SJSA1 (cell line): ENCODE results near the gene GUCA2A. TPM values are rescaled to one million over a fixed set of nuclear protein-coding genes. Genes with fewer than 3 reads are reported as not detected.

ENCODE experiments used
- DNase-seq, 2 experiments: peaks; one replicate each; pipeline ENCODE4 v3.0.0-alpha.2; 2015 to 2020; ENCODE audit warnings: low spot score in 2 of 2, low read depth in 1 of 2
- H3K27ac ChIP-seq: fragments of 250-450 bp; sonication (Bioruptor Pico); 2 replicates; pipeline ENCODE4 v1.5.1; 2020; ENCODE audit warnings: mild to moderate bottlenecking, moderate library complexity
- H3K27me3 ChIP-seq: fragments of 250-450 bp; sonication (Bioruptor Pico); replicated peaks from 2 replicates; pipeline ENCODE4 v1.5.1; 2020; ENCODE audit warnings: mild to moderate bottlenecking, moderate library complexity
- H3K36me3 ChIP-seq: fragments of 250-450 bp; sonication (Bioruptor Pico); 2 replicates; pipeline ENCODE4 v1.5.1; 2020; ENCODE audit warnings: mild to moderate bottlenecking
- H3K4me1 ChIP-seq: fragments of 250-450 bp; sonication (Bioruptor Pico); replicated peaks from 2 replicates; pipeline ENCODE4 v1.6.1; 2021; ENCODE audit warnings: mild to moderate bottlenecking
- H3K4me3 ChIP-seq: fragments of 250-450 bp; sonication (Bioruptor Pico); 2 replicates; pipeline ENCODE4 v1.5.1; 2020; ENCODE audit warnings: mild to moderate bottlenecking
- H3K9me3 ChIP-seq: fragments of 250-450 bp; sonication (Bioruptor Pico); replicated peaks from 2 replicates; pipeline ENCODE4 v1.5.1; 2020; ENCODE audit warnings: mild to moderate bottlenecking
- total RNA-seq: library from RNA; depleted of rRNA; stranded (reverse); fragments of >200 nt; shearing (Covaris generic); gene quantifications from 2 replicates; pipeline ENCODE4 v1.2.3, GENCODE V29; 2014

GUCA2A gene
- total RNA-seq, 1 experiment from 2014 or later, result not detected

GRCh38 chr1:42142894-42143675, 21.5 kb downstream of the GUCA2A start:
- no peak overlapping the region for H3K27ac ChIP-seq
- no peaks in the 10 kb centered on the region for H3K4me1 ChIP-seq
- H3K9me3 ChIP-seq, result no peaks in the 10 kb centered on the region
- no peak for DNase-seq
- peaks cover 44% of the 10 kb centered on the region for H3K27me3 ChIP-seq
- H3K36me3 ChIP-seq, result no peaks in the 10 kb centered on the region
- H3K4me3 ChIP-seq, result no peak overlapping the region

GRCh38 chr1:42141978-42142377, 22.6 kb downstream of the GUCA2A start:
- Histone ChIP-seq H3K27me3 (peaks cover 34% of the 10 kb centered on the region), H3K27ac (no peak overlapping the region), H3K4me3 (no peak overlapping the region), H3K9me3 (no peaks in the 10 kb centered on the region), H3K4me1 (no peaks in the 10 kb centered on the region), H3K36me3 (no peaks in the 10 kb centered on the region)
- no peak for DNase-seq

GRCh38 chr1:42140191-42140590, 24.4 kb downstream of the GUCA2A start:
- no peaks in the 10 kb centered on the region for H3K9me3 ChIP-seq
- H3K27me3 ChIP-seq, result peaks cover 18% of the 10 kb centered on the region
- no peaks in the 10 kb centered on the region for H3K36me3 ChIP-seq
- H3K4me3 ChIP-seq, result no peak overlapping the region
- no peaks in the 10 kb centered on the region for H3K4me1 ChIP-seq
- no peak overlapping the region for H3K27ac ChIP-seq
- no peak for DNase-seq

- H3K27ac ChIP-seq, result no peak overlapping the region
- DNase-seq, result no peak
- no peaks in the 10 kb centered on the region for H3K36me3 ChIP-seq
- H3K4me1 ChIP-seq, result no peaks in the 10 kb centered on the region
- no peaks in the 10 kb centered on the region for H3K9me3 ChIP-seq
- peaks cover 13% of the 10 kb centered on the region for H3K27me3 ChIP-seq
- H3K4me3 ChIP-seq, result no peak overlapping the region
Measured at GRCh38 chr1:42139444-42139843, 25.1 kb downstream of the GUCA2A start.

DNA sequence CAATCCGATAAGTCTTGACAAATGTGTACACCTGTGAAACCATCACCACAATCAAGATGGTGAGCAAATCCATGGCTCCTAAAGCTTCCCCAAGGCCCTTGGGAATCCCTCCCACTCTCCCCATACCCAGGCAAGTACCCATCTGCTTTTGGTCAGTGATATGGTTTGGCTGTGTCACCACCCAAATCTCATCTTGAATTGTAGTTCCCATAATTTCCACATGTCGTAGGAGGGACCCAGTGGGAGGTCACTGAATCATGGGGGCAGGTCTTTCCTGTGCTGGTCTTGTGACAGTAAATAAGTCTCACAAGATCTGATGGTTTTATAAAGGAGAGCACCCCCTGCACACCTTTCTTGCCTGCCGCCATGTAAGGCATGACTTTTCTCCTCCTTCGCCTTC, 26.0 kb downstream of the GUCA2A start:
- no peak overlapping the region for H3K4me3 ChIP-seq

DNA sequence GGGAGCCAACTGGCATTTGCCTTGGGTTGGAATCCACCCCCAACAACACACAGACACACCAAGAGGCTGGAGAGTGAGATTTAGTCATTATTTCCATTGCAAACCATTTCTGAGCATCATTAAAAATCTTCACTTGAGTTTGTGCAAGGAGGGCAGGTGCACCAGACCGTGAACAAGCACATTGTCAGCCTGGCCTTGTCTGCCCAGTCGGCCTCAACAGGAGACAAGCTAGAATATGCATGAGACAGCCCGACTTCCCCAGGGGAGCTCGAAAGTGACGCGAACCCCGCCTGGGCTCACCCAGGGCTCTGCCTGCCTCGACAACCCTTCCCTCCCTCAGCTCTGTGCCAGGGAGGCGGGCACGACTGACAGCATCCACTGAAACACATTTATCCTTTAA, 26.8 kb downstream of the GUCA2A start:
- DNase-seq, result no peak

More for the DNA sequence above, 26.0 kb downstream of the GUCA2A start:
- H3K4me1 ChIP-seq, result no peaks in the 10 kb centered on the region
- no peak for DNase-seq
- H3K36me3 ChIP-seq, result no peaks in the 10 kb centered on the region
- peaks cover 13% of the 10 kb centered on the region for H3K27me3 ChIP-seq
- no peak overlapping the region for H3K27ac ChIP-seq
- no peaks in the 10 kb centered on the region for H3K9me3 ChIP-seq

GRCh38 chr1:42136466-42136865, 28.1 kb downstream of the GUCA2A start:
- no peak for DNase-seq
- Histone ChIP-seq H3K4me1 (no peaks in the 10 kb centered on the region), H3K4me3 (no peak overlapping the region), H3K36me3 (no peaks in the 10 kb centered on the region), H3K9me3 (no peaks in the 10 kb centered on the region), H3K27ac (no peak overlapping the region), H3K27me3 (no peaks in the 10 kb centered on the region; the same call in none of the 2 replicates)

More for the DNA sequence above, 26.8 kb downstream of the GUCA2A start:
- H3K9me3 ChIP-seq, result no peaks in the 10 kb centered on the region
- H3K27ac ChIP-seq, result no peak overlapping the region
- peaks cover 6% of the 10 kb centered on the region for H3K27me3 ChIP-seq
- no peaks in the 10 kb centered on the region for H3K4me1 ChIP-seq
- no peak overlapping the region for H3K4me3 ChIP-seq
- H3K36me3 ChIP-seq, result no peaks in the 10 kb centered on the region

GRCh38 chr1:42135426-42135825, 29.1 kb downstream of the GUCA2A start:
- Histone ChIP-seq H3K36me3 (no peaks in the 10 kb centered on the region), H3K9me3 (no peaks in the 10 kb centered on the region), H3K4me3 (no peak overlapping the region), H3K27ac (no peak overlapping the region), H3K4me1 (no peaks in the 10 kb centered on the region), H3K27me3 (peaks cover under 1% of the 10 kb centered on the region)
- DNase-seq, result no peak

GRCh38 chr1:42133809-42134526, 30.6 kb downstream of the GUCA2A start:
- no peaks in the 10 kb centered on the region for H3K9me3 ChIP-seq
- DNase-seq, result no peak
- H3K4me3 ChIP-seq, result no peak overlapping the region
- no peaks in the 10 kb centered on the region for H3K4me1 ChIP-seq
- H3K36me3 ChIP-seq, result no peaks in the 10 kb centered on the region
- peaks cover 9% of the 10 kb centered on the region for H3K27me3 ChIP-seq
- no peak overlapping the region for H3K27ac ChIP-seq

DNA sequence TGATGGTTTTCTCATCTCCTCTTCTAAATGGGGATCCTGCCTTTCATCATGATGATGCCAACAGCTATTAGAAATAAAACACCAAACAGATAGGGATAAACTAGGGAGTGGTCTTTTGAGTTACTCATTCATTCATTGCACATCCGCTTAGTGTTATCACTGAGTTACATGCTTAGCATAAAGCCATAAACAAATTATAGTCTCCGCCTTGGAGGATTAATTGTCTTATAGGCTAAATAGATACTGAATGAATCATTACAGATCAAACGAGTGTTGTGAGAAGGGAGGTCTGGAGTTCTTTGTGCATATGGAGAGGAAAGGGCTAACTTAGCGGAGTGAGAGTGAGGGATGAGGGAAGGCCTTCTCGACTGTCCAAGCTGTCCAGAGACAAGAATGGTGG, 31.2 kb downstream of the GUCA2A start:
- no peaks in the 10 kb centered on the region for H3K9me3 ChIP-seq
- no peaks in the 10 kb centered on the region for H3K4me1 ChIP-seq
- DNase-seq, result no peak
- H3K4me3 ChIP-seq, result no peak overlapping the region
- H3K36me3 ChIP-seq, result no peaks in the 10 kb centered on the region
- no peak overlapping the region for H3K27ac ChIP-seq
- H3K27me3 ChIP-seq, result peaks cover 9% of the 10 kb centered on the region

GRCh38 chr1:42130061-42130660, 34.4 kb downstream of the GUCA2A start:
- Histone ChIP-seq H3K9me3 (no peaks in the 10 kb centered on the region), H3K27ac (no peak overlapping the region), H3K4me1 (no peaks in the 10 kb centered on the region), H3K27me3 (peaks cover 16% of the 10 kb centered on the region), H3K4me3 (no peak overlapping the region), H3K36me3 (no peaks in the 10 kb centered on the region)
- no peak for DNase-seq

DNA sequence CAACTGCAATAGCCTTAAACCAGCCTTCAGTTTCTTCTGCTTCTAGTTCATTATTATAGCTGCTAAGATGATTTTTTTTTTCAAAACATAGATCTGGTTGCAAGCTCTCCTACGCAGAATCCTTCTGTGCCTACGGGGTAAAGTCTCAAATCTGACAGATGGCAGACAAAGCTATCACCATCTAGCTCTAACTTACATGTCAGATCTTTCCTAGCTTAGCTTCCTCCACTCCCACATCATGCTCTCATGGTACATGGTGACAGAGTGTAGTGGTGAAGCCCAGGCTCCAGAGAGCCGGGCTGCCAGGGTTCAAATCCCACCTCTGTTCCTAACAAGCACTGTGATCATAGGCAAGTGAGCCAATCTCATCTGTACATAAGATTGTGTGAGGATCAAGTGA, 35.6 kb downstream of the GUCA2A start:
- no peak overlapping the region for H3K4me3 ChIP-seq
- no peak for DNase-seq
- H3K27ac ChIP-seq, result no peak overlapping the region
- no peaks in the 10 kb centered on the region for H3K36me3 ChIP-seq
- H3K4me1 ChIP-seq, result no peaks in the 10 kb centered on the region
- H3K9me3 ChIP-seq, result no peaks in the 10 kb centered on the region
- peaks cover 21% of the 10 kb centered on the region for H3K27me3 ChIP-seq

- no peak overlapping the region for H3K4me3 ChIP-seq
- no peaks in the 10 kb centered on the region for H3K4me1 ChIP-seq
- H3K9me3 ChIP-seq, result no peaks in the 10 kb centered on the region
- H3K27me3 ChIP-seq, result peaks cover 21% of the 10 kb centered on the region
- H3K36me3 ChIP-seq, result no peaks in the 10 kb centered on the region
- no peak for DNase-seq
- H3K27ac ChIP-seq, result no peak overlapping the region
Measured at GRCh38 chr1:42128499-42128898, 36.0 kb downstream of the GUCA2A start.

- Histone ChIP-seq H3K4me3 (no peak overlapping the region), H3K27me3 (peaks cover 21% of the 10 kb centered on the region), H3K36me3 (no peaks in the 10 kb centered on the region), H3K4me1 (no peaks in the 10 kb centered on the region), H3K9me3 (no peaks in the 10 kb centered on the region), H3K27ac (no peak overlapping the region)
- no peak for DNase-seq
Measured at GRCh38 chr1:42127767-42128166, 36.8 kb downstream of the GUCA2A start.
